ENCODE results near the gene CNKSR3.

GRCh38 chr6:154363821-154364220 is 146.7 kb downstream of the CNKSR3 start:
- TF ChIP-seq CTCF (IDR thresholded peaks at IDR 0.05) (no peak), POLR2A (IDR thresholded peaks at IDR 0.05) (no peak), EP300 (IDR thresholded peaks at IDR 0.05) (no peak), POLR2AphosphoS5 (IDR thresholded peaks at IDR 0.05) (no peak)
